HG02678 (cell line): Measurements from ENCODE around the gene YBX3.

Experiments used
- ATAC-seq: cut with Tn5 transposase; IDR thresholded peaks from one replicate; pipeline ENCODE4 v1.9.1; 2021; ENCODE audit warnings: mild to moderate bottlenecking, moderate library complexity; ENCODE audit not compliant: unreplicated experiment

YBX3 gene

GRCh38 chr12:10672231-10672868 is 50.8 kb downstream of the YBX3 start:
- ATAC-seq = no peak

- ATAC-seq = no peak
Observed at GRCh38 chr12:10669533-10669932, 53.6 kb downstream of the YBX3 start.

- ATAC-seq = no peak
Observed at GRCh38 chr12:10668526-10668925, 54.6 kb downstream of the YBX3 start.

- ATAC-seq = no peak
Observed at GRCh38 chr12:10667581-10667980, 55.5 kb downstream of the YBX3 start.

DNA sequence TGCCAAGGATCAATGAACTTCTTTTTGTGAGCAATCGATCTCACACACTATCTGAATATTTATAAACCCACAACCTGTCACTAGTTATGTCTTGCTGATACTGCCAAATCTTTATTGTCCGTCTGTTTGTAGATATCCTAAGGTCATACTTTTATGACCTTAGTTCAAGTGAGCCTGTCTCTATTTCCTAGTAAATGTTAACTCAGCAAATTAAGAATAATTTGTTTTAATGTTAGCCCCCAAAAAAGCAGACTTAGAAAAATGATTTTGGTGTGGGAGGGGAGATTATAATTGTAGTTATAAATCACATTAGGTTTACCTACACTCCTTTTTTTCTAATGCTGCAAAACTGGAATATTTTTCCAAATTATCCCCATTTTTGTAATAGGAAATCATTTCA is 58.6 kb downstream of the YBX3 start:
- ATAC-seq = no peak

- ATAC-seq = no peak
Observed at GRCh38 chr12:10663869-10664268, 59.3 kb downstream of the YBX3 start.

- ATAC-seq = no peak
Observed at GRCh38 chr12:10661338-10661737, 61.8 kb downstream of the YBX3 start.

DNA sequence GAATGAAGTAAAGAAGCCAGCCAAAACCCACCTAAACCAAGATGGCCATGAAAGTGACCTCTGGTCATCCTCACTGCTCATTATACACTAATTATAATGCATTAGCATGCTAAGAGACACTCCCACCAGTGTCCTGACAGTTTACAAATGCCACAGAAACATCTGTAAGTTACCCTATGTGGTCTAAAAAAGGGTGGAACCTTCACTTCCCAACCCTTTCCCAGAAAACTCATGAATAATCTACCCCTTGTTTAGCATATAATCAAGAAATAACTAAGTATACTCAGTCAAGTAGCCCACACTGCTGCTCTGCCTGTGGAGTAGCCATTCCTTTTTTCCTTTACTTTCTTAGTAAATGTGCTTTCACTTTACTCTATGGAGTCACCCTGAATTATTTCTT is 69.1 kb downstream of the YBX3 start:
- ATAC-seq = no peak

GRCh38 chr12:10652192-10652591 is 70.9 kb downstream of the YBX3 start:
- ATAC-seq = no peak
